Endothelial cell (in vitro differentiated cells): ENCODE measurements around the gene UQCR11. TPM values are rescaled to one million over a fixed set of nuclear protein-coding genes. Genes with fewer than 3 reads are reported as not detected.

Experiments used
- DNase-seq: peaks from one replicate; pipeline ENCODE4 v3.0.0; 2021; ENCODE audit warnings: low spot score
- H3K27ac Mint-ChIP-seq: one replicate; pipeline ENCODE4 v1.8.0; 2021; ENCODE audit warnings: mixed read lengths, inconsistent platforms; ENCODE audit not compliant: unreplicated experiment
- H3K27me3 Mint-ChIP-seq: one replicate; pipeline ENCODE4 v1.8.0; 2021; ENCODE audit warnings: mild to moderate bottlenecking, moderate library complexity, mixed read lengths, inconsistent platforms; ENCODE audit not compliant: unreplicated experiment
- H3K36me3 Mint-ChIP-seq: one replicate; pipeline ENCODE4 v1.8.0; 2021; ENCODE audit warnings: mild to moderate bottlenecking, low read depth, mixed read lengths, inconsistent platforms; ENCODE audit not compliant: unreplicated experiment
- H3K4me1 Mint-ChIP-seq: one replicate; pipeline ENCODE4 v1.8.0; 2021; ENCODE audit warnings: mild to moderate bottlenecking, mixed read lengths, inconsistent platforms; ENCODE audit not compliant: unreplicated experiment
- H3K4me3 Mint-ChIP-seq: one replicate; pipeline ENCODE4 v1.8.0; 2021; ENCODE audit warnings: mild to moderate bottlenecking, mixed read lengths, inconsistent platforms; ENCODE audit not compliant: unreplicated experiment
- H3K9me3 Mint-ChIP-seq: one replicate; pipeline ENCODE4 v1.8.0; 2021; ENCODE audit warnings: mixed read lengths, inconsistent platforms; ENCODE audit not compliant: unreplicated experiment
- CTCF ChIP-seq: fragments of 200-600 bp; sonication (generic); IDR thresholded peaks from one replicate; pipeline ENCODE4 v1.5.0; 2021; ENCODE audit warnings: antibody characterized with exemption; ENCODE audit not compliant: unreplicated experiment
- total RNA-seq: library from RNA; stranded (reverse); fragmentation: NEBNext Ultra II Directional; extraction: Animal tissue kit (Norgen Biotek cat#: 25700); gene quantifications from one replicate; pipeline ENCODE4 v1.2.1, GENCODE V29; 2021; ENCODE audit not compliant: unreplicated experiment

UQCR11 gene
- total RNA-seq, 1 donor from 2014 or later = 182 TPM

- TF ChIP-seq CTCF = no peak
- Mint-ChIP-seq H3K27ac (peak overlapping the region; percentile 90), H3K4me3 (peak overlapping the region; percentile 98), H3K27me3 (peaks cover 3% of the 10 kb centered on the region), H3K9me3 (no peaks in the 10 kb centered on the region), H3K36me3 (peaks cover 16% of the 10 kb centered on the region), H3K4me1 (peaks cover 7% of the 10 kb centered on the region)
- peak; percentile 33 for DNase-seq
These were observed 46.5 kb upstream of the UQCR11 start for GRCh38 chr19:1651568-1652291.

GRCh38 chr19:1650650-1651567 lies 45.6 kb upstream of the UQCR11 start:
- Mint-ChIP-seq H3K27me3 (peaks cover 6% of the 10 kb centered on the region), H3K4me3 (peak overlapping the region; percentile 98), H3K4me1 (peaks cover 7% of the 10 kb centered on the region), H3K36me3 (peaks cover 16% of the 10 kb centered on the region), H3K9me3 (no peaks in the 10 kb centered on the region), H3K27ac (peak overlapping the region; percentile 90)
- DNase-seq = peak; percentile 42
- no peak for TF ChIP-seq CTCF

- Mint-ChIP-seq H3K4me3 (peak overlapping the region; percentile 98), H3K27ac (peak overlapping the region; percentile 79), H3K9me3 (no peaks in the 10 kb centered on the region), H3K27me3 (peaks cover 8% of the 10 kb centered on the region), H3K4me1 (peaks cover 7% of the 10 kb centered on the region), H3K36me3 (peaks cover 16% of the 10 kb centered on the region)
- TF ChIP-seq CTCF = no peak
- DNase-seq = no peak
These were observed 44.7 kb upstream of the UQCR11 start for GRCh38 chr19:1649706-1650649.

GRCh38 chr19:1648920-1649541 lies 43.8 kb upstream of the UQCR11 start:
- peaks cover 16% of the 10 kb centered on the region for H3K36me3 Mint-ChIP-seq
- no peak overlapping the region for H3K27ac Mint-ChIP-seq
- peaks cover 7% of the 10 kb centered on the region for H3K4me1 Mint-ChIP-seq
- H3K4me3 Mint-ChIP-seq = peak overlapping the region; percentile 47
- no peak for DNase-seq
- H3K9me3 Mint-ChIP-seq = no peaks in the 10 kb centered on the region
- TF ChIP-seq CTCF = no peak
- H3K27me3 Mint-ChIP-seq = peaks cover 8% of the 10 kb centered on the region
